Bronchial epithelial cell (primary cell): ENCODE data around the gene GSS. TPM values are rescaled to one million over a fixed set of nuclear protein-coding genes. Genes with fewer than 3 reads are reported as not detected.

ENCODE experiments used
- DNase-seq: peaks from one replicate; pipeline ENCODE4 v3.0.0-alpha.2; 2010; ENCODE audit warnings: low read depth
- FAIRE-seq: peaks from 2 replicates; lab custom pipeline; 2011; peaks lifted over from hg19 to GRCh38; lab: Jason Lieb, UNC
- H3K27me3 ChIP-seq: 2 replicates; pipeline ENCODE4 v1.5.1; 2011; ENCODE audit warnings: low read length; ENCODE audit not compliant: control insufficient read depth, insufficient read depth
- H3K36me3 ChIP-seq: 2 replicates; pipeline ENCODE4 v1.5.1; 2011; ENCODE audit warnings: low read length; ENCODE audit not compliant: control insufficient read depth, insufficient read depth
- H3K4me3 ChIP-seq: 2 replicates; pipeline ENCODE4 v1.5.1; 2011; ENCODE audit warnings: mild to moderate bottlenecking, low read depth, low read length, control low read depth
- CTCF ChIP-seq: IDR thresholded peaks from 2 replicates; pipeline ENCODE4 v1.5.1; 2011; ENCODE audit warnings: mild to moderate bottlenecking, moderate library complexity, low read length, control low read depth, inconsistent platforms; ENCODE audit not compliant: insufficient read depth, severe bottlenecking
- total RNA-seq: library from RNA; depleted of rRNA; stranded (reverse); fragments of >200 nt; gene quantifications from 2 replicates; pipeline ENCODE4 v1.2.1, GENCODE V29; 2014

The GSS gene
- total RNA-seq, 1 donor from 2014 or later: 105 TPM

DNA sequence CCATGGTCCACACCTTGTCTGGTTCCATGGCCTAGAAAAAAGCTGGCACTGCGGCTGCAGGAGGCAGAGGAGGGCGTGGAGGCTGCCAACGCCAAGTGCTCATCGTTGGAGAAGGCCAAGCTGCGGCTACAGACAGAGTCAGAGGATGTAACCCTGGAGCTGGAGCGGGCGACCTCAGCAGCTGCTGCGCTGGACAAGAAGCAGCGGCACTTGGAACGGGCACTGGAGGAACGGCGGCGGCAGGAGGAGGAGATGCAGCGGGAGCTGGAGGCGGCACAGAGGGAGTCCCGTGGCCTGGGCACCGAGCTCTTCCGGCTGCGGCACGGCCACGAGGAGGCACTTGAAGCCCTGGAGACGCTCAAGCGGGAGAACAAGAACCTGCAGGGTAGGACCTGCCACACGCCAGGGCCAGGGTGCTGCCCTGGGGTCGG is 43.4 kb upstream of the GSS start:
- Histone ChIP-seq H3K36me3 (peaks cover 30% of the 10 kb centered on the region), H3K27me3 (no peaks in the 10 kb centered on the region), H3K4me3 (no peak overlapping the region)
- DNase-seq (no peak), FAIRE-seq (no peak)
- no peak for TF ChIP-seq CTCF

DNA sequence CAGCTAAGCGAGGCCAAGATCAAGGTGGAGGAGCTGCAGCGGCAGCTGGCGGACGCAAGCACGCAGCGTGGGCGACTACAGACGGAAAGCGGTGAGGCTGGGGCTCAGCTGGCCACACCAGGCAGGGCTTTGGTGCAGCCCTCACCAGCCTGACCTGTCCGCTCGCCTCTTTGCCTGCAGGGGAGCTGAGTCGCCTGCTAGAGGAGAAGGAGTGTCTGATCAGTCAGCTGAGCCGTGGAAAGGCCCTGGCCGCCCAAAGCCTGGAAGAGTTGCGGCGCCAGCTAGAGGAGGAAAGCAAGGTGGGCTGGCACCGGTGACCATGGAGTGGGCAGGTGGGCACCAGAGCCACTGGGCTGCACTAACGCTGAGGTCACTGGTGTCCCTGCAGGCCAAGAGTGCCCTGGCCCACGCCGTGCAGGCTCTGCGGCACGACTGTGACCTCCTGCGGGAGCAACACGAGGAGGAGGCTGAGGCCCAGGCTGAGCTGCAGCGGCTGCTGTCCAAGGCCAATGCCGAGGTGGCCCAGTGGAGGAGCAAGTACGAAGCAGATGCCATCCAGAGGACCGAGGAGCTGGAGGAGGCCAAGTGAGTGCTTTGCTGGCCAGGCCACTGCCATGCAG is 42.8 kb upstream of the GSS start:
- DNase-seq (no peak), FAIRE-seq (no peak)
- no peaks in the 10 kb centered on the region for H3K27me3 ChIP-seq
- TF ChIP-seq CTCF: no peak
- no peak overlapping the region for H3K4me3 ChIP-seq
- H3K36me3 ChIP-seq: peaks cover 27% of the 10 kb centered on the region

- Histone ChIP-seq H3K4me3 (no peak overlapping the region), H3K27me3 (no peaks in the 10 kb centered on the region), H3K36me3 (peaks cover 21% of the 10 kb centered on the region)
- FAIRE-seq: peak; percentile 60
- TF ChIP-seq CTCF: no peak
- DNase-seq: no peak
Observed at GRCh38 chr20:34997774-34998173, 42.2 kb upstream of the GSS start.

DNA sequence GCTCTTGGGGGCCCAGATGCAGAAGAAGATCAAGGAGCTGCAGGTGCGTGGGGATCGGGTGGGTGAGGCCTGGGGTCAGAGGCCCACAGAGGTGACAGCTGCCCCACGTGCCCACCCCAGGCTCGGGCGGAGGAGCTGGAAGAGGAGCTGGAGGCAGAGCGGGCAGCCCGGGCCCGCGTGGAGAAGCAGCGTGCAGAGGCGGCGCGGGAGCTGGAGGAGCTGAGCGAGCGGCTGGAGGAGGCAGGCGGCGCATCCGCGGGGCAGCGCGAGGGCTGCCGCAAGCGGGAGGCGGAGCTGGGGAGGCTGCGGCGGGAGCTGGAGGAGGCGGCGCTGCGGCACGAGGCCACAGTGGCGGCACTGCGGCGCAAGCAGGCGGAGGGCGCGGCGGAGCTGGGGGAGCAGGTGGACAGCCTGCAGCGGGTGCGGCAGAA is 41.5 kb upstream of the GSS start:
- FAIRE-seq (no peak), DNase-seq (no peak)
- Histone ChIP-seq H3K27me3 (no peaks in the 10 kb centered on the region), H3K4me3 (no peak overlapping the region), H3K36me3 (peaks cover 17% of the 10 kb centered on the region)
- no peak for TF ChIP-seq CTCF

- peaks cover 17% of the 10 kb centered on the region for H3K36me3 ChIP-seq
- FAIRE-seq (no peak), DNase-seq (no peak)
- H3K4me3 ChIP-seq: no peak overlapping the region
- no peaks in the 10 kb centered on the region for H3K27me3 ChIP-seq
- no peak for TF ChIP-seq CTCF
Observed at GRCh38 chr20:34996243-34997028, 40.8 kb upstream of the GSS start.
